Endothelial cell of umbilical vein (primary cell): ENCODE results near the gene MRPL57. TPM values are rescaled to one million over a fixed set of nuclear protein-coding genes. Genes with fewer than 3 reads are reported as not detected.
"Not testable (repeated sequence)": the region's sequence is repeated elsewhere in the genome, so short reads cannot be mapped to it uniquely, and the experiment has no call there.

Experiments used
- BruUV-seq: library from RNA; stranded (reverse); fragments of 400-500 nt; replicated peaks from 2 replicates; lab custom pipeline; 2021; lab: Mats Ljungman, UMichigan
- CTCF ChIA-PET: fragments of 300-600, 350-600 bp; sonication (Branson Sonifier 250); formaldehyde crosslinking; loops from one replicate; lab custom pipeline; 2021; ENCODE audit warnings: antibody characterized with exemption, inconsistent platforms; lab: Charles Lee
- POLR2A ChIA-PET: fragments of 300-600, 350-600 bp; sonication (Branson Sonifier 250); formaldehyde crosslinking; loops from one replicate; lab custom pipeline; 2021; ENCODE audit warnings: antibody characterized with exemption, inconsistent platforms; lab: Charles Lee
- DNase-seq: peaks from one replicate; pipeline ENCODE4 v3.0.0-alpha.2; 2011; ENCODE audit warnings: low read depth, low spot score
- FAIRE-seq: peaks from 2 replicates; lab custom pipeline; 2011; peaks lifted over from hg19 to GRCh38; lab: Jason Lieb, UNC
- H2AFZ ChIP-seq: 2 replicates; pipeline ENCODE4 v1.6.0; 2012; ENCODE audit warnings: low read depth, low read length, control low read depth, inconsistent platforms
- H3K27ac ChIP-seq: 2 replicates; pipeline ENCODE4 v1.5.1; 2011; ENCODE audit warnings: low read depth, mild to moderate bottlenecking, control low read depth, low read length, moderate library complexity; ENCODE audit not compliant: insufficient read depth
- H3K27me3 ChIP-seq, 2 experiments: 2 replicates each; pipeline versions ENCODE4 v1.6.0 to v1.6.1; 2011; ENCODE audit warnings: low read length in 2 of 2, mixed read lengths in 1 of 2; ENCODE audit not compliant: control insufficient read depth in 2 of 2, insufficient read depth in 2 of 2
- H3K36me3 ChIP-seq, 2 experiments: 2 replicates in 1 of 2; 3 replicates in 1 of 2; pipeline ENCODE4 v1.5.1; 2011; ENCODE audit warnings: low read length in 2 of 2, mild to moderate bottlenecking in 1 of 2, moderate library complexity in 1 of 2; ENCODE audit not compliant: control insufficient read depth in 2 of 2, insufficient read depth in 2 of 2; ENCODE audit errors: extremely low read depth in 1 of 2
- H3K4me1 ChIP-seq: 3 replicates; pipeline ENCODE4 v1.5.1; 2011; ENCODE audit warnings: mild to moderate bottlenecking, low read length; ENCODE audit not compliant: control insufficient read depth, insufficient read depth; ENCODE audit errors: extremely low read depth
- H3K4me2 ChIP-seq: 2 replicates; pipeline ENCODE4 v1.6.1; 2011; ENCODE audit warnings: low read length, control low read depth, mixed read lengths; ENCODE audit not compliant: insufficient read depth
- H3K4me3 ChIP-seq, 3 experiments: fragments of 200-600 bp in 1 of 3; sonication (generic), shearing (Covaris generic) in 1 of 3; replicated peaks in 1 of 3; 2 replicates each; pipeline ENCODE4 v1.5.1; 2011 to 2016; ENCODE audit warnings: control low read depth in 3 of 3, low read length in 3 of 3, mild to moderate bottlenecking in 2 of 3, inconsistent platforms in 1 of 3, low read depth in 1 of 3, moderate library complexity in 1 of 3; ENCODE audit not compliant: insufficient read depth in 1 of 3
- H3K79me2 ChIP-seq: 2 replicates; pipeline ENCODE4 v1.6.0; 2012; ENCODE audit warnings: low read length, inconsistent platforms; ENCODE audit not compliant: control insufficient read depth, insufficient read depth
- H3K9ac ChIP-seq: replicated peaks from 2 replicates; pipeline ENCODE3; 2011; ENCODE audit warnings: low read length, control low read depth; ENCODE audit not compliant: insufficient read depth; ENCODE audit errors: extremely low read depth
- H3K9me1 ChIP-seq: replicated peaks from 3 replicates; pipeline ENCODE4 v1.6.0; 2011; ENCODE audit warnings: mild to moderate bottlenecking, low read length; ENCODE audit not compliant: control insufficient read depth, insufficient read depth; ENCODE audit errors: extremely low read depth
- H3K9me3 ChIP-seq: replicated peaks from 2 replicates; pipeline ENCODE4 v1.5.1; 2012; ENCODE audit warnings: low read length, inconsistent platforms; ENCODE audit not compliant: control insufficient read depth, insufficient read depth
- H4K20me1 ChIP-seq: replicated peaks from 2 replicates; pipeline ENCODE3; 2011; ENCODE audit warnings: mild to moderate bottlenecking, low read length; ENCODE audit not compliant: control insufficient read depth, insufficient read depth; ENCODE audit errors: extremely low read depth
- GATA2 ChIP-seq: IDR thresholded peaks from 2 replicates; pipeline ENCODE4 v1.7.0; 2011; ENCODE audit warnings: low read depth, mild to moderate bottlenecking, moderate library complexity, mixed read lengths, low read length; ENCODE audit not compliant: insufficient read length, insufficient read depth
- POLR2AphosphoS5 ChIP-seq: IDR thresholded peaks from 2 replicates; pipeline ENCODE4 v1.6.1; 2012; ENCODE audit warnings: low read depth, mild to moderate bottlenecking, control low read depth, low read length, moderate library complexity; ENCODE audit not compliant: insufficient read depth
- dilution Hi-C: fragments of 300-500 bp; cut with MboI; formaldehyde crosslinking; loops from one replicate; pipeline ENCODE4 v1.15.0; 2019; ENCODE audit warnings: low sequenced_read_pairs; ENCODE audit not compliant: extremely low pct_ligation_motif_present
- intact Hi-C: fragments of 100-400 bp; cut with micrococcal nuclease; formaldehyde crosslinking; loops from one replicate; pipeline ENCODE4 v1.10.0; 2022
- polyA plus RNA-seq, 4 experiments: library from polyadenylated mRNA; depleted of rRNA in 3 of 4; stranded (reverse) in 3 of 4; unstranded in 1 of 4; fragments of >200 nt; gene quantifications; 2 replicates each; pipeline versions ENCODE4 v1.2.1 to v1.2.3, GENCODE V29; 2011 to 2012; ENCODE audit warnings: missing spikeins in 1 of 4
- total RNA-seq: library from RNA; stranded (reverse); gene quantifications from 2 replicates; pipeline ENCODE4 v1.2.3, GENCODE V29; 2021

The MRPL57 gene
- total and polyA plus RNA-seq, 2 donors (not counting 3 experiments of a cell fraction or from before 2014, with no cell fraction given) = 17.7 to 23.1 TPM

- Histone ChIP-seq H3K9me1 (no peaks in the 10 kb centered on the region), H2AFZ (no peak overlapping the region), H3K4me2 (no peak overlapping the region), H3K27me3 (no peaks in the 10 kb centered on the region), H3K27ac (no peak overlapping the region), H3K9ac (no peak overlapping the region), H3K4me3 (no peak overlapping the region), H3K36me3 (no peaks in the 10 kb centered on the region), H3K4me1 (peaks cover 8% of the 10 kb centered on the region), H3K79me2 (peaks cover 51% of the 10 kb centered on the region), H4K20me1 (no peaks in the 10 kb centered on the region), H3K9me3 (no peaks in the 10 kb centered on the region)
- CTCF ChIA-PET = no interaction called here
- TF ChIP-seq GATA2 (no peak), POLR2AphosphoS5 (no peak)
- POLR2A ChIA-PET = no interaction called here
- no TSS peak for BruUV-seq
- dilution Hi-C loops = no loop called here
- no peak for FAIRE-seq
- no peak for DNase-seq
- intact Hi-C loops = no loop called here
These were observed 5.0 kb upstream of the MRPL57 start for GRCh38 chr13:21171420-21171819.

GRCh38 chr13:21173767-21174166, 2.7 kb upstream of the MRPL57 start:
- peaks cover 14% of the 10 kb centered on the region for H3K4me1 ChIP-seq
- H3K27me3 ChIP-seq, H3K36me3 ChIP-seq, H4K20me1 ChIP-seq, H3K9ac ChIP-seq, H3K27ac ChIP-seq, POLR2A ChIA-PET, FAIRE-seq, BruUV-seq, H2AFZ ChIP-seq, H3K9me3 ChIP-seq, H3K9me1 ChIP-seq, CTCF ChIA-PET, DNase-seq, intact Hi-C loops, dilution Hi-C loops, H3K4me3 ChIP-seq, H3K4me2 ChIP-seq: not testable (repeated sequence)
- peaks cover 68% of the 10 kb centered on the region for H3K79me2 ChIP-seq
